DMS53 treated with DMSO at 0.1 percent for 48 hours (cell line): ENCODE data around the gene FBN2.
"Not testable (repeated sequence)": the region's sequence is repeated elsewhere in the genome, so short reads cannot be mapped to it uniquely, and the experiment has no call there.

Source experiments
- DNase-seq: peaks from one replicate; lab custom pipeline; 2025; ENCODE audit not compliant: unreplicated experiment; lab: John Stamatoyannopoulos, UW

The FBN2 gene

DNA sequence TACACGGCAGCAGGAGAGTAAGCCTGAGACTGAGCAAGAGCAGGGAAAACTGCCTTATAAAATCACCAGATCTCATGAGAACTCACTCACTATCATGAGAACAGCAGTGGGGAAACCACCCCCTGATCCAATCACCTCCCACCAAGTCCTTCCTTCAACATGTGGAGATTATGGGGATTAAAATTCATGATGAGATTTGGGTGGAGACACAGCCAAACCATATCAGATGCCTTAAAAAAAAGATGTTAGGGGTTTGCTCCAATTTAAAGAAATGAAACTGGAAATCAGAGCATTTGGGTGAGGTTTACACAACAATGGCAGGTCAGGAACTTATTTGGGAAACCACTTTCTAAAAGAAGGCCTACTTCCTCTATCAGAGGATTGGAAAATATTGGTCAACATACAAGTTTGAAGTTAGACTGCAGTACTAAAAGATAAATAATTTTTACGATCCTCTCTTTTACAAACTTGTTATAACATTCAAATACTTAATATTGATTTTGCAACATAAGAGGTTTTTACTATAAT, 105.1 kb downstream of the FBN2 start:
- no peak for DNase-seq

DNA sequence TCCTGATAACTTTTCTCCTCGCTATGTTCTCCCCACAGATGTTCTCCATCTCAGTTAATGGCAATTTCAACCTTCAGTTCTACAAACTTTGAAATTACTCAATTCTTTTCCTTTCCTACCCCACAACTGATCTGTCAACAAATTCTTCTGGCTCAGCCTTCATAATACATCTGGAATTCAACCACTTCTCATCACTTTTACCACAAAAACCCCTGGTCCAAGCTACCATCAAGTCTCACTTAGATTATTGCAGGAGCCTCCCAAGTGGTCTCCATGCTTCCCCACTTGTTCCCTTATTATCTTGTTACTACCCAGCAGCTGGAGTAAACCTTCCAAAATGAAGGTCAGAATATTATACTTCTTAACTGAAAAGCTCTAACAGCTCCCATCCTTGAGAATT, 110.1 kb downstream of the FBN2 start:
- no peak for DNase-seq

DNA sequence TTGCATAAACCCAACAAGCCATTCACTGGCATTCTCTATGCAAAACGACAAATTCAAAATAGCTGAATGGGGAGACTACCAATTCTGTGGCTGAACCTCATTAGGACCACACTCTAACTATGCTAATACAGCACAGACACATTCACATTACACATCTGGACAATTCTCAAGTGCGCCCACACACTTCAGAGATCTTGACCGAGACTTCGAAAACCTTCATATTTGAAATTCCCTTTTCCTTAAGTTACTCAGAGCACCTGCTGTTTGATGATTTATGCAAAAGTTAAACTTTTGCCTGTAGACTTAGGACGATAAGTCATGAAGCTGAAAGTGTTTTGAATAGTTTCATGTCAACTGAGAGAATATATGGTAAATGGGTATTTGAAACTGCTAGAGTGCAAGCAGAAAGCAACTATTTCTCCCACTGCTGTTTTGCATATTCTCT, 111.9 kb downstream of the FBN2 start:
- no peak for DNase-seq

GRCh38 chr5:128424646-128425045, 113.4 kb downstream of the FBN2 start:
- no peak for DNase-seq

DNA sequence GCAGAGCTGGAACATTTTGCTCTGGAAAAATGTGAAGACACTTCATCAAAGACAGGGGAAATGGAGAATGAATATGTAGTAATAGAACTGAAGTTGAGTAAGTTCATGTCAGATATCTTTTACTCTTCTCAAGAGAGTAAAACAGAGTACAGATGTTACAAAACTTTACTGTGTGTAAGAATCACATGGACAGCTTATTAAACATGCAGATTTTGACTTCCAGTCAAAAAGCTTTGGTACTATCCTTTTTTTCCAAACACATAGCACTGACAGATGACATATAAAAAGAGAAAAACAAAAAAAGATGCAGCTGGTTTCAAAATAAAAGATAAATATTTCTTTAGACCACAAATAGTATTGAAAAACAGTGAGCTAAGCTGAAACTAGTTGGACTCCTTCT, 115.4 kb downstream of the FBN2 start:
- no peak for DNase-seq

- DNase-seq: no peak
Measured at GRCh38 chr5:128414469-128414868, 123.6 kb downstream of the FBN2 start.

- no peak for DNase-seq
Measured at GRCh38 chr5:128413356-128413755, 124.7 kb downstream of the FBN2 start.

- no peak for DNase-seq
Measured at GRCh38 chr5:128412145-128412930, 125.7 kb downstream of the FBN2 start.

DNA sequence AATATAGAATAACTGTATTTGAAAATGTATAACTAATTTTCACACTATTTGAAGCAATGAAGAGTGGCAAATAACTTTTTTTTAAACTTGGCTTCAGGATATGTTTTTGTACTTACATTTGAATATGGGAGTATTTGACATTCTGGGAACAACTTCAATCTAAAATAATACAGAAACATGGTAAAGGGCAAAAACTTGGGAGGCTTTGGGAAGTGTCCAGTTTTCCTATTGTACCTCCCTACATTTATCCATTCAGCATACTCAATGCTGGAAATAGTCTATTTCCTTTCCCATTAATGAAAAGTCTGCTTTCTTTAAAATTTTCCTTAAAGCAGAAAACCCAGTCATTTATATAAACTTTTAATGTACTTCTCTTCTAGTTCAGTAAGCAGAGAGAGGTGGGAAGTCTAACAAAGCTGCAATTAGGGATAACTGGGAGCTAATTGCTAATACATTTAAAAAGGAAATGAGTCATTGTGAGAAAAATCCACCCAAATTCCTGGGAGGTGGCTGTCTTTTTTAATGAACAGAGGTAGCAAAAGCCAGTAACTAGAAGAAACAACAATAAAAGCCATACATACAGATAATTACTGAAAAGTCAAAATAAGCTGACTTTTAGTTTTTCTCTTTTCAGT, 128.8 kb downstream of the FBN2 start:
- no peak for DNase-seq

- DNase-seq: no peak
Measured at GRCh38 chr5:128408622-128409021, 129.4 kb downstream of the FBN2 start.

DNA sequence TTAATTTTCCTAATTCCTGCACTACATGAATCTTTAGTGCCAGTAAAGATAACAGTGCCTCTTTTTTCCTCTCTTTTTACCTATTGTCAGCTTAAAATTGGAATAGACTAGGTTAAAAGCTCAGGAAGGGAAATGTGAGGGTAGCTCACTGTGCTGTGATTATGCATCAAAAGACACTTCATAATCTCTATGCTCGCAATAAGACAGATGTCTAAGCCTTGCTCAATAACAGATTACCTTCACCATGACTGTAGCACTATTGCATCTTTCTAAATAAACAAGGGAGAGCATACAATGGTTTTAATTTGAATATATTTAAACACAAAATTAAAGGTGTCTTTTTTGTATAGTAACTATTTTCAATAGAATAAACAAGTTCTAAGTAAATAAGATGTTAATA, 130.1 kb downstream of the FBN2 start:
- no peak for DNase-seq

DNA sequence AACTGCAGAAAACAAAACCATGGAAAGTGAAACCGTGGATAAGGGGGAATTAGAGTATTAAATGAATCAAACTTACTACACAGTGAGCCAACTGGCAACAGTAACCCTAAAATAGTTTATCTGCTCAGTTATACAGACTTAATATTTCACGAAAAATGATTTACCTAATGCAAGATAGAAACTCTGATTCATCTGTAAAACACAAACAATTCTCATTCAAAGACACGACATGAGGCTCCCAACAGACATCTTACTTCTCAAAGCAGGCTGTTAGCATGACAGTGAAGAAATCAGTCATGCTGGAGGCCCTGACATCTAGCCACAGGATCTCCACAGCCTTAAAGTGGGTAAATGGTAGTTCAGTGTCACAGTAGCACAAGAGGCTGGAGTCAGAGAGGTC, 131.2 kb downstream of the FBN2 start:
- no peak for DNase-seq

DNA sequence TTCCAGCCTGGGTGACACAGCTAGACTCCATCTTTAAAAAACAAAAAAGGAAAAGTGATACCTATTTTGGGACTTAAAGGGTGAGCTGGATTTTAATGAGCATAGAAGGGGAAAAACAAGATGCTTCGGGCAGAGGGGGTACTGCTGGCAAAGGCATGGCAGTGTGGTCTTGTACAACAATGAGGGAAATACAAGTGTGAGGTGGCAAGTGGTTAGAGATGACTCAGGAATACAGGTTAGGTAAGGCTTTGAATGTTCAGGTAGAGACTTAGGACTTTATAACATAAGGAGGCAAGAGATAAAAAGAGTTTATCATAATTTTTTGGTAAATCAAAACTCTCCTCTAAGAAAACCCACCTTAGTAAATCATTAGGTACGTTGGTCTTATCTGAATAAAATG, 132.9 kb downstream of the FBN2 start:
- no peak for DNase-seq

DNA sequence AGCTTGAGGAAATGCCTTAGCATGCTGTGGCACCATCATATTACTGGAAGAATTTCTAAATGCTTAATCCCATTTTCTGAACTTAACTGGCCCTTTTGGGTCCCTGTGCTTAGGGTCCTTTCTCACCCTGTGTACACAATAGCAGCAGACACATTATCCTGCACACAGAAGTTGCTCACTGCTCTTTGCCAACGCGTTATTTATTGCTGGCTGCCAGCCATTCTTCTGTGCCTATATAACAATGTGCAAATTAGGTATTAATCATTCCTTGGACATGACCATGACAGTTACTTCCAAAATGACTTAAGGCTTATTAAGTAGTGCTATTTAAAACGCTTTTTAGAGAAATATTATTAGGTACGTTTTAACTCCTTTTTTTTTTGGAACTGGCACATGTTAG, 134.7 kb downstream of the FBN2 start:
- DNase-seq: no peak

- DNase-seq: no peak
Measured at GRCh38 chr5:128402506-128402905, 135.5 kb downstream of the FBN2 start.

GRCh38 chr5:128400766-128401165, 137.3 kb downstream of the FBN2 start:
- not testable (repeated sequence) for DNase-seq

DNA sequence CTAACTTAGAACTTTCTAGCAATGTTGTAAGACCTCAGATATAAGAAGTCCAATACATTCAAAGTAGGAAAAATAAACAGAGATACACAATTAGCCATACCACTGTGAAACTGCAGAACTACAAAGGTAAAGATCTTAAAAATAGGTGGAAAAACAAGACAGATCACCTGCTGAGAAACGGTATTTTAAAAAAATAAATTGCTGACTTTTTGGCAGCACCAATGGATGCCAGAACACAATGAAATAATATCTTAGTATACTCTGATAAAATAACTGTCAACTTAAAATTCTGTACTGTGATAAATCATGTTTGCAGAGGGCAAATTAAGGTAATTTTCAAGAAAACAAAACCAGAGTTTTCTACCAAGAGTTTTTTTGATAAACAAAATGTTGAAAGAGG, 138.9 kb downstream of the FBN2 start:
- no peak for DNase-seq

DNA sequence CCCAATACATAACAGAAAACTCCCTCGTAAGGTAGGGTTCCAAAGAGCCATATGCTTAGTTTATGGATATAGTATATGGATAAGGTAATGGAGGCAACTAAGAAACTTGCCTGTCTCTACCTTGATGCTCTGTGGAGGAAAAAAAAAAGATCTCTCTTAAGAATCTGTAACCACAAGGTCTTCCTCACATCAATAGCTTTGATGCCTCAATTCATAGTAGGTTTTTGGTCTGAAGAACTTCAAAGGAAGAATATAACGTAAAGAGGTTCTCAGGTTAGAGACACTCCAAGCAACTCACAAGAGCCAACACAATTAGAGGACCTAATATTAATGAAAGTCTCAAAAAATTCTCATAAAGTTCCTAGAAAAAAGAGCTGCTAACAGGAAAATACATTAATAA, 140.2 kb downstream of the FBN2 start:
- no peak for DNase-seq

- no peak for DNase-seq
Measured at GRCh38 chr5:128395073-128395472, 143.0 kb downstream of the FBN2 start.

DNA sequence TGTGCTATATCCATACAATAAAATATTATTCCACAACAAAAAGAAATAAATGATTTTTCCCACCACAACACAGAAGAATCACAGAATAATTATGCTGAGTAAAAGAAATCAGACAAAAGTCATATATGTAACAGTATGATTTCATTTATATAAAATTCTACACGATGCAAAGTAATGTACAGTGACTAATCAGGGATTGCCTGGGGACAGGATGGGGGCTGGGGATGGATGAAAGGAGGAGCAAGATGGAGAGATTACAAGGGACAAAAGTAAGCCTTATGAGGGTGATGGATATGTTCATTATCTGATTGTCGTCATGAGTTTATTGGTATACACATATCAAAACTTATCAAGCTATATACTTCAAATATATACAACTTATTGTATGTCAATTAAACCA, 154.0 kb downstream of the FBN2 start:
- DNase-seq: no peak

GRCh38 chr5:128380337-128380736, 157.7 kb downstream of the FBN2 start:
- DNase-seq: no peak

- no peak for DNase-seq
Measured at GRCh38 chr5:128378632-128379031, 159.4 kb downstream of the FBN2 start.
